ENCODE data around the gene HTR1D.

DNA sequence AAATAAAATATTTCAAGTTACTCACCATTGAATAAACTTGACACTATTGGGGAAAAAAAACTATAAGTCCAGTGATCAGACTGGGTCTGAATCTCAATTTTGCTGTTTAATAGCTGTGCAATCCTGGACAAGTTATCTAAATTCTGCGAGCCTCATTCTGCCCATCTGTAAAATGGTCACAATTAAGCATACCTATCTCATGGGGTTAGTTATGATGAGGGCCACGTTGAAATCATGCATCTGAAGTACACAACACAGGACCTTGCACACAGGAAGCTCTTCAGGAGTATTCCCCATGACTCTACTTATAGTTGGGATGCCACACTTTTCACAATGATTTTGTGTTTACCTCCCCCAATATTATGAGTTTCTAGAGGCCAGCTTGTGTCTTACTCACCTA, 3.8 kb upstream of the HTR1D start:
- TF ChIP-seq, protein P1, sequence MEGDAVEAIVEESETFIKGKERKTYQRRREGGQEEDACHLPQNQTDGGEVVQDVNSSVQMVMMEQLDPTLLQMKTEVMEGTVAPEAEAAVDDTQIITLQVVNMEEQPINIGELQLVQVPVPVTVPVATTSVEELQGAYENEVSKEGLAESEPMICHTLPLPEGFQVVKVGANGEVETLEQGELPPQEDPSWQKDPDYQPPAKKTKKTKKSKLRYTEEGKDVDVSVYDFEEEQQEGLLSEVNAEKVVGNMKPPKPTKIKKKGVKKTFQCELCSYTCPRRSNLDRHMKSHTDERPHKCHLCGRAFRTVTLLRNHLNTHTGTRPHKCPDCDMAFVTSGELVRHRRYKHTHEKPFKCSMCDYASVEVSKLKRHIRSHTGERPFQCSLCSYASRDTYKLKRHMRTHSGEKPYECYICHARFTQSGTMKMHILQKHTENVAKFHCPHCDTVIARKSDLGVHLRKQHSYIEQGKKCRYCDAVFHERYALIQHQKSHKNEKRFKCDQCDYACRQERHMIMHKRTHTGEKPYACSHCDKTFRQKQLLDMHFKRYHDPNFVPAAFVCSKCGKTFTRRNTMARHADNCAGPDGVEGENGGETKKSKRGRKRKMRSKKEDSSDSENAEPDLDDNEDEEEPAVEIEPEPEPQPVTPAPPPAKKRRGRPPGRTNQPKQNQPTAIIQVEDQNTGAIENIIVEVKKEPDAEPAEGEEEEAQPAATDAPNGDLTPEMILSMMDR (IDR thresholded peaks at IDR 0.05): no peak
- no peak for TF ChIP-seq POLR2A (IDR thresholded peaks at IDR 0.05)
